ENCODE results near the gene DNMT3L.

The DNMT3L gene

GRCh38 chr21:44261675-44262295 lies at the start of gene DNMT3L:
DNMT3L (minus strand) TSS chr21:44261897; CDS start chr21:44261259, 638 bp downstream.
- no peak for TF ChIP-seq CTCF (IDR thresholded peaks at IDR 0.05; ENCODE audit: low read depth, low read length, missing control alignments)
- Histone ChIP-seq H3K4me3 (ENCODE audit: low read depth, low read length) (no peak within 1 kb of the TSS), H3K27ac (no peak within 1 kb of the TSS), H3K27me3 (replicated peaks) (no peaks in the 10 kb centered on the region), H3K36me3 (replicated peaks) (no peaks in the 10 kb centered on the region)
- in situ Hi-C loops (cut with HindIII; ENCODE audit: low pct_ligation_motif_present, low sequenced_read_pairs): no loop called here
- DNase-seq: no peak

- in situ Hi-C loops (cut with HindIII; ENCODE audit: low pct_ligation_motif_present, low sequenced_read_pairs): no loop called here
- H3K36me3 ChIP-seq (replicated peaks): peaks cover 30% of the 10 kb centered on the region
- H3K4me3 ChIP-seq (ENCODE audit: low read depth, low read length): no peak overlapping the region
- no peak overlapping the region for H3K27ac ChIP-seq
- peak; percentile 24 for TF ChIP-seq CTCF (IDR thresholded peaks at IDR 0.05; ENCODE audit: low read depth, low read length, missing control alignments)
- H3K27me3 ChIP-seq (replicated peaks): no peaks in the 10 kb centered on the region
- no peak for DNase-seq
These were observed 49.2 kb upstream of the DNMT3L start for GRCh38 chr21:44310628-44311507.

GRCh38 chr21:44306936-44307704 lies 45.4 kb upstream of the DNMT3L start:
- no peak for TF ChIP-seq CTCF (IDR thresholded peaks at IDR 0.05; ENCODE audit: low read depth, low read length, missing control alignments)
- no peak for DNase-seq
- Histone ChIP-seq H3K36me3 (replicated peaks) (peaks cover 19% of the 10 kb centered on the region), H3K27me3 (replicated peaks) (no peaks in the 10 kb centered on the region), H3K27ac (no peak overlapping the region), H3K4me3 (ENCODE audit: low read depth, low read length) (no peak overlapping the region)
- in situ Hi-C loops (cut with HindIII; ENCODE audit: low pct_ligation_motif_present, low sequenced_read_pairs): no loop called here

GRCh38 chr21:44305691-44306090 lies 44.0 kb upstream of the DNMT3L start:
- H3K36me3 ChIP-seq (replicated peaks): peaks cover 6% of the 10 kb centered on the region
- H3K4me3 ChIP-seq (ENCODE audit: low read depth, low read length): no peak overlapping the region
- H3K27me3 ChIP-seq (replicated peaks): no peaks in the 10 kb centered on the region
- no peak overlapping the region for H3K27ac ChIP-seq
- in situ Hi-C loops (cut with HindIII; ENCODE audit: low pct_ligation_motif_present, low sequenced_read_pairs): no loop called here
- DNase-seq: no peak
- TF ChIP-seq CTCF (IDR thresholded peaks at IDR 0.05; ENCODE audit: low read depth, low read length, missing control alignments): no peak

- H3K27ac ChIP-seq: no peak overlapping the region
- no peaks in the 10 kb centered on the region for H3K27me3 ChIP-seq (replicated peaks)
- H3K4me3 ChIP-seq (ENCODE audit: low read depth, low read length): no peak overlapping the region
- peak; percentile 9 for DNase-seq
- peak; percentile 87 for TF ChIP-seq CTCF (IDR thresholded peaks at IDR 0.05; ENCODE audit: low read depth, low read length, missing control alignments)
- peaks cover 3% of the 10 kb centered on the region for H3K36me3 ChIP-seq (replicated peaks)
- in situ Hi-C loops (cut with HindIII; ENCODE audit: low pct_ligation_motif_present, low sequenced_read_pairs): no loop called here
These were observed 43.2 kb upstream of the DNMT3L start for GRCh38 chr21:44304877-44305293.

Measured in brain microvascular endothelial cell (primary cell).